ENCODE measurements around the gene DRAP1. TPM values are rescaled to one million over a fixed set of nuclear protein-coding genes. Genes with fewer than 3 reads are reported as not detected.
A peak's percentile ranks its signal among the peaks of the same experiment; 100 is the strongest.

Gene DRAP1
- total RNA-seq, 6 experiments from 2014 or later, result 21.8 to 50.8 (median 32.6) TPM

DNA sequence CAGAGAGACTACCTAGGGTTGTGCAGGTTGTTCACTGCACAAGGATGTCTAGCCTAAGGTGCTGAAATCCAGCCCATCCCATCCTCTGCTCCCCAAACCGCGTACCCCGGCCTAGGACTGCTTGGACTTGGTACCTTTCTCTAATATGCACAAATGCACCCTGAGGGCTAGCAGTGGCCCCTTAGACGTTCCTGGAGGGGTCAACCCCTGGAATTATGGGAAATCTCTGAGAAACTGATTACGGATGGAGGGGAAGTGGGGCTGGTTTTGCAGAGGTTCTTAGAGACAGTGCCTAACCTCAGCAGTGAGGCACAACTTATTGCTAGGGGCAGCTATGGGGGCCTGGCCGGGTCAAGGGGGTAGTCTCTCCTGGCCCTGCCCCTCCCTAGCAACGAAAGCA lies 2.8 kb upstream of the DRAP1 start:
- peak overlapping the region in 1 of 3 donors; percentile 43 for H3K27ac ChIP-seq
- ATAC-seq, result no peak
- WGBS (ENCODE audit: insufficient coverage, low coverage, low lambda C conversion rate, missing lambda C conversion rate), result 60% methylated on average over 5 of the region's 7 CpGs
- DNase-seq, result no peak
- peaks cover 0 to 21% (median 9%) of the 10 kb centered on the region in 4 donors for H3K4me1 ChIP-seq
- no peaks in the 10 kb centered on the region for H3K36me3 ChIP-seq
- H3K4me3 ChIP-seq, result no peak overlapping the region
- no peak for TF ChIP-seq POLR2A (IDR thresholded peaks at IDR 0.05)
- TF ChIP-seq, protein P1, sequence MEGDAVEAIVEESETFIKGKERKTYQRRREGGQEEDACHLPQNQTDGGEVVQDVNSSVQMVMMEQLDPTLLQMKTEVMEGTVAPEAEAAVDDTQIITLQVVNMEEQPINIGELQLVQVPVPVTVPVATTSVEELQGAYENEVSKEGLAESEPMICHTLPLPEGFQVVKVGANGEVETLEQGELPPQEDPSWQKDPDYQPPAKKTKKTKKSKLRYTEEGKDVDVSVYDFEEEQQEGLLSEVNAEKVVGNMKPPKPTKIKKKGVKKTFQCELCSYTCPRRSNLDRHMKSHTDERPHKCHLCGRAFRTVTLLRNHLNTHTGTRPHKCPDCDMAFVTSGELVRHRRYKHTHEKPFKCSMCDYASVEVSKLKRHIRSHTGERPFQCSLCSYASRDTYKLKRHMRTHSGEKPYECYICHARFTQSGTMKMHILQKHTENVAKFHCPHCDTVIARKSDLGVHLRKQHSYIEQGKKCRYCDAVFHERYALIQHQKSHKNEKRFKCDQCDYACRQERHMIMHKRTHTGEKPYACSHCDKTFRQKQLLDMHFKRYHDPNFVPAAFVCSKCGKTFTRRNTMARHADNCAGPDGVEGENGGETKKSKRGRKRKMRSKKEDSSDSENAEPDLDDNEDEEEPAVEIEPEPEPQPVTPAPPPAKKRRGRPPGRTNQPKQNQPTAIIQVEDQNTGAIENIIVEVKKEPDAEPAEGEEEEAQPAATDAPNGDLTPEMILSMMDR (IDR thresholded peaks at IDR 0.05), result no peak
- no peaks in the 10 kb centered on the region for H3K27me3 ChIP-seq
- no peaks in the 10 kb centered on the region for H3K9me3 ChIP-seq
- intact Hi-C loops (cut with DNase I), result no loop called here

DNA sequence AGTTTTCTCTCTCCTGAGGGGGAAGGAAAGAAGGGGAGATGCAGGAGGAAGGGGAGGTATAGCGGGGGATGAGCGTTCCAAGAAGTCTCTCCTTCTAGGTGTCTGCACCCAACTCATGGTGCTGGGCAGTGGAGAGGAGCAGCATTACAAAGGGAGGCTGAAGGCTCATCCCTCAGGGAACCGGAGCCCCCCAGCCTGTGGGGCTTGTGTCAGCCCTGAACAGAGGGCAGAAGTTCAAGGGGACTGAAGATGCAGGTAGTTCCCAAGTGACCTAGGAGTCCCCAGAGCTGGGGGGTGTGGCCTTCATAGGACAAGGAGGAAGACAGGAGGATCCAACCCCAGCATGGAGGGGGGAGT lies 2.2 kb upstream of the DRAP1 start:
- DNase-seq (no peak), ATAC-seq (no peak)
- Histone ChIP-seq H3K4me3 (no peak overlapping the region), H3K4me1 (peaks cover 0 to 21% (median 9%) of the 10 kb centered on the region in 4 donors), H3K27me3 (no peaks in the 10 kb centered on the region), H3K27ac (no peak overlapping the region), H3K9me3 (no peaks in the 10 kb centered on the region), H3K36me3 (no peaks in the 10 kb centered on the region)
- WGBS (ENCODE audit: insufficient coverage, low coverage, low lambda C conversion rate, missing lambda C conversion rate), result 100% methylated on average over 2 of the region's 3 CpGs
- intact Hi-C loops (cut with DNase I), result no loop called here
- TF ChIP-seq, protein P1 (IDR thresholded peaks at IDR 0.05), result no peak
- no peak for TF ChIP-seq POLR2A (IDR thresholded peaks at IDR 0.05)

DNA sequence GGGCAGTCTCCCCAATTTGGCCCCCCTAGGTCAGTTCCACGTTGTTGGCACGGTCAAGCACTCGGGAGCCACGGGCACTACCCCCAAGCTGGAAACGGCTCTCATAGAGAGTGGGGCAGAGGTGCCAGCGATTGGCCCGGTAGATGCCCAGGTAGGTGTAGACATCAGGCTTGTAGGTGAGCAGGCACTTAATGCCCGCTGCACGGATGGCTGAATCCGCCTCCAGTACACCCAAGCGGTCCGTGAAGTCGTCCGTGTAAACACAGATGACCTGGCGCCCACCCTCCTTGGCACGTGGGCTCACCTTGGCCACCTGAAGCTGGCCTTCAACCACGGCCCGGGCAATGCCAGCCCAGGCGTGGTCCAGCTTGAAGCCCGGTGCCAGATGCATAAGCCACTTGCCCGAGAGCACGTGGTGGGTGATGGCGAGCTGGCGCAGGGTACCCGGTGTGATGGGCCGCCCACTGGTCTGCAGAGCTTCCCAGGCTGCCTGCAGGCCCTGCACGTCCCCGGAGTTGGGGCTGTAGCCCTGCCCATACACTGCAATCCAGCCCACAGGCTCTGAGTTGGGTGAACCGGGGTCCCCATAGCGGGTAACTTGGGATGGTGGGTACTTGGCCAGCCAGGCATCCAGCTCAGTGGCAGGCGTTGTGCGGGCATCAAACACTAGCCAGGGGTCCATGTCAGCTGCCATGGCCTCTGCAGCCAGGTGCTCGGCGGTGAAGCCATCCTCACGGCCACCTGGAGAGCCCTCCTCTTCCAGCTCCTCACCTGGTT lies 1.6 kb upstream of the DRAP1 start:
- H3K4me1 ChIP-seq, result peaks cover 0 to 21% (median 9%) of the 10 kb centered on the region in 4 donors
- TF ChIP-seq, protein P1 (IDR thresholded peaks at IDR 0.05), result no peak
- no peaks in the 10 kb centered on the region for H3K27me3 ChIP-seq
- intact Hi-C loops (cut with DNase I), result no loop called here
- peak overlapping the region in 1 of 3 donors; percentile 90 for H3K27ac ChIP-seq
- DNase-seq (no peak), ATAC-seq (no peak)
- peak overlapping the region; percentile 90 to 98 (median 98) for H3K4me3 ChIP-seq
- no peaks in the 10 kb centered on the region for H3K9me3 ChIP-seq
- H3K36me3 ChIP-seq, result peaks cover 0 to 5% (median 0%) of the 10 kb centered on the region in 4 donors
- WGBS (ENCODE audit: insufficient coverage, low coverage, low lambda C conversion rate, missing lambda C conversion rate), result 80% methylated on average over 5 of the region's 35 CpGs

DNA sequence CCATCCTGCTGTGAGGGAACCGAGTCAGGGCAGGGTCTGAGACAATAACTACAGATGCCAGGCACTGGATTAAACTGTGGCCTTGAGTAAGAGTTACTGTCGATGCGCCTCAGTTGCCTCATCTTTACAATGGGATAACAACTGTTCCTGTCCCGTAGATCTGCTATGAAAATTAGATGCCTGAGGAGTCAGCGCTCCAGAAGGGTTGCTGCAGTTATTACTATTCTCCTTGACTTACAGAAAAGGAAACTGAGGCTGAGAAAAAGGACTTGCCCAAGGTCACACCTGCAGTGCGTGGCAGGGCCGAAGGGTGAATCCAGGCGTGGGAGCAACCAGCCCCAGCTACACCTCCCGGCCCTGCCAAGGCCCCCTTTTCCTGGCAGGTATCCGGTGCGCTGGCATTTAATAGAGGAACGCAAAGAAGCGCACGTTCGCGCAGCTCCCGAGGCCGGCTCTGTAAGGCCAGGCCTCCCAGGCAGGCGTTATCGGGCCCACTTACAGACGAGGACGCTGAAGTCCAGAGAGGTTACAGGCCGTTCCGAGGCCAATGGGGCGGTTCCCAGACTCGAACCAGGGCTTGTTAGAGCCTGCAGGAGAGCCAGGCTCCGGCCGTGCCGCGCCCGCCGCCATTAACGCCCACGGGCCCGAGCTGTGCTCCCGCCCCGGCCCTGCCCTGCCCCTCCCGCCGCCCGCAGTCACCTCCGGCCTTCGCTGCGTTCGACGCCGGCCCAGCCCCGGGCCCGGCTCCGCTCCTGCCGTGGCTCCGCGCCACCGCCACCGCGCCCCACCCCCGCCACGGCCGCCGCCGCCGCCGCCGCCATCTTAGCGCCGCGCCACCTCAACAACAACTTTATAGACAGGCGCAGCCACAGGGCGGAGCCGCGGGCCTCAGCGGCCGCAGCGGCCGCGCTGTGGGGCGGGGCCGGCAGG lies 750 bp upstream of the DRAP1 start, which contains the start of gene C11orf68:
TSS of gene C11orf68 (minus strand) at position 852 of the 930 bp plus-strand sequence. CDS start at position 821, 31 bp downstream.
- TF ChIP-seq, protein P1 (IDR thresholded peaks at IDR 0.05), result peak in 1 of 4 donors; percentile 4
- TF ChIP-seq POLR2A (IDR thresholded peaks at IDR 0.05), result peak; percentile 70
- no peaks in the 10 kb centered on the region for H3K27me3 ChIP-seq
- peak within 1 kb of the TSS; percentile 84 to 90 (median 85) for H3K27ac ChIP-seq
- no peaks in the 10 kb centered on the region for H3K9me3 ChIP-seq
- intact Hi-C loops (cut with DNase I), result no loop called here
- H3K4me1 ChIP-seq, result peaks cover 0 to 21% (median 9%) of the 10 kb centered on the region in 4 donors
- peaks cover 0 to 11% (median 3%) of the 10 kb centered on the region in 4 donors for H3K36me3 ChIP-seq
- 41% methylated on average over 5 of the region's 77 CpGs for WGBS (ENCODE audit: insufficient coverage, low coverage, low lambda C conversion rate, missing lambda C conversion rate)
- peak within 1 kb of the TSS; percentile 98 for H3K4me3 ChIP-seq
- DNase-seq (no peak), ATAC-seq (no peak)
